ENCODE results near the gene SSX1.
"Not testable (repeated sequence)": the region's sequence is repeated elsewhere in the genome, so short reads cannot be mapped to it uniquely, and the experiment has no call there.

SSX1 gene

GRCh38 chrX:48255062-48255796 lies at the start of gene SSX1:
Gene SSX1, plus strand, starts transcription at chrX:48255392. Its CDS starts 1,850 bp downstream, at chrX:48257242.
- DNase-seq: not testable (repeated sequence)

GRCh38 chrX:48214341-48214740 lies 40.9 kb upstream of the SSX1 start:
- not testable (repeated sequence) for DNase-seq

- not testable (repeated sequence) for DNase-seq
Observed at GRCh38 chrX:48224196-48224595, 31.0 kb upstream of the SSX1 start.

DNA sequence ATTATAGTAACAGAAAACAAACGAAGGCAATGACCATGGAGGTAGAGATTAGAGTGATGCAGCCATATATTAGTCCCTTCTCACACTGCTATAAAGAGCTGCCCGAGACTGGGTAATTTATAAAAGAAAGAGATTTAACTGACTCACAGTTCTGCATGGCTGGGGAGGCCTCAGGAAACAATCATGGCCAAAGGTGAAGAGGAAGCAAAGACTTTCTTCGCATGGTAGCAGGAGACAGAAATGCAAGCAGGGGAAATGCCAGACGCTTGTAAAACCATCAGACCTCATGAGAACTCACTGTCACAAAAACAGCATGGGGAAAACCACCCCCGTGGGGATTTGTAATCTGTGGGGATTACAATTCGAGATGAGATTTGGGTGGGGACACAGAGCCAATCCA lies 2.2 kb upstream of the SSX1 start:
- DNase-seq: not testable (repeated sequence)

DNA sequence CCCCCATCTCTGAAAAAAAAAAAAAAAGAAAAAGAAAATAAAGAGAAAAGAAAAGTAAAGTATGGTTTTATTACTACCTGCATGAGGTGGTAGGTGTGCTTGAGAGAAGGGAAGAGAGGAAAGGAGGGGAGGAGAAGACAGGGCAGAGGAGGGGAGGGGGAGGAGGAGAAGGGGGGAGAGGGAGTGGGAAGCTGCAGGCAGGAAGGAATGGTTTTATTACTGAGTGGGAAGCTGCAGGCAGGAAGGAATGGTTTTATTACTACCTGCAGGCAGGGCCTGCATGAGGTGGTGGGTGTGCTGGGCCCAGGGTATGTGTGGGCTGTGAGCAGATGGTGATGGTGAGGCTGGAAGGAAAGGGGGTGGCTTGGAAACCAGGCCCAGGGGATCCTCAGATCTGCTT lies 19.2 kb downstream of the SSX1 start:
- not testable (repeated sequence) for DNase-seq

DNA sequence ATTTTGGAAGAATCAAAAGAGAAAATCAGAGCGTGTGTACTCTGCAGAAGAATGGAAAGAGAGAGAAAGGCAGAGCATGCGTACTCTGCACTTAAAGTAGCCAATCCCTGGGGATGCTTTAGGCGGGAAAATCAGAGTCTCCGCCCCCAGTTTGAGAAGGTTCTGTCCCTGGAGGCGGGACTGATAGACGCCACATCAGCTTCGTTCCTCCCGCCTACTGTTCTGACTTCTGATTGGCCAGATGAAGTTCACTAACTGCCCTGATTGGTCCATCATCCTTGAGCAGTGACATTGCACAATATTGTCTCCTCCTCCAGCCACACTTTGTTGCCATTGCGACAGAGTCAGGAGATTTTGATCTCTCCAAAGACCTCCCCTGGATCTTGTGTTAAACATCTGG lies 23.8 kb downstream of the SSX1 start:
- no peak for DNase-seq

DNA sequence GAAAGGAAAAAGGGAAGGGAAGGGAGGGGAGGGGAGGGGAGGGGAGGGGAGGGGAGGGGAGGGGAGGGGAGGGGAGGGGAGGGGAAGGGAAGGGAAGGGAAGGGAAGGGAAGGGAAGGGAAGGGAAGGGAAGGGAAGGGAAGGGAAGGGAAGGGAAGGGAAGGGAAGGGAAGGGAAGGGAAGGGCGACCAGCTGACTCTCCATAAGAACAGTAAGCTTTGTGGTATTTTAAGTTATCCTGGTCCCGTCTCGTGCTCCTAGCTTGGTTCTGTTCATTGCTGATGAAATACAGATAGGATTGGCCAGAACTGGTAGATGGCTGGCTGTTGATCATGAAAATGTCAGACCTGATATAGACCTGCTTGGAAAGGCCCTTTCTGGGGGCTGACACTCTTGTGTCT lies 25.5 kb downstream of the SSX1 start:
- DNase-seq: not testable (repeated sequence)

- DNase-seq: no peak
Observed at GRCh38 chrX:48306175-48306574, 51.0 kb downstream of the SSX1 start.

- DNase-seq: not testable (repeated sequence)
Observed at GRCh38 chrX:48313996-48314395, 58.8 kb downstream of the SSX1 start.

Data from right forelimb (tissue), 1 donor.